T-helper 22 cell (primary cell): Measurements from ENCODE around the gene TMPRSS6.
"Not testable (repeated sequence)": the region's sequence is repeated elsewhere in the genome, so short reads cannot be mapped to it uniquely, and the experiment has no call there.

Source experiments
- DNase-seq: peaks from one replicate; pipeline ENCODE4 v3.0.0-alpha.2; 2020; ENCODE audit warnings: low read depth

Gene TMPRSS6

DNA sequence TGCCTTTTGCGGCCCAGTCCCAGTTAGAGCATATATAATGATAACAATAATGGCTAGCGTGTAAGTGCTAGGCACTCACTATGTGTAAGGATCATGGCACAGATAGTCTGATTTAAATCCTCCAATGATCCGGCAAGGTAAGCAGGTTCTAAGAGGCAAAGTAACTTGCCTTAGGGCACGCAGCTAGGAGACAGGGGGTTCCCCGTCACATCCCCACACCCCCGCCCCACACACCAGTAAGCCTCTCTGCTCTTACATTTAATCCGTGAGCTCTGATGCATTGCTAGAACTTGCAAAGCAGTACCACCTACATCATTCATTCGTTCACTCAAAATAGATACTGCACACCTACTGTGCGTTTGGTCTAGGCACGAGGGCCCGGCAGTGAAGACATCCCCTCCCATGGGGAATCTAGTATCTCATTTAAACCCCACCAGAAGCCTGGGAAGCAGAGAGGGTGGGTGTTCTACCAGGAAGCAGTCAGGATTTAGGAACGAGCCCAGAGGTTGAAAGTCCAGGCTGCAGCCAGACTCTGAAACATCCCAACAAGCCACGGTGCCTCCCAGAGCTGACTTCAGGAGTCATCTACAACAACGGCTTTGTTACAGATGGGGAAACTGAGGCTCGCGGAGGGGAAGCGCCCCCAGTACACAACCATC lies 20.6 kb downstream of the TMPRSS6 start:
- no peak for DNase-seq

DNA sequence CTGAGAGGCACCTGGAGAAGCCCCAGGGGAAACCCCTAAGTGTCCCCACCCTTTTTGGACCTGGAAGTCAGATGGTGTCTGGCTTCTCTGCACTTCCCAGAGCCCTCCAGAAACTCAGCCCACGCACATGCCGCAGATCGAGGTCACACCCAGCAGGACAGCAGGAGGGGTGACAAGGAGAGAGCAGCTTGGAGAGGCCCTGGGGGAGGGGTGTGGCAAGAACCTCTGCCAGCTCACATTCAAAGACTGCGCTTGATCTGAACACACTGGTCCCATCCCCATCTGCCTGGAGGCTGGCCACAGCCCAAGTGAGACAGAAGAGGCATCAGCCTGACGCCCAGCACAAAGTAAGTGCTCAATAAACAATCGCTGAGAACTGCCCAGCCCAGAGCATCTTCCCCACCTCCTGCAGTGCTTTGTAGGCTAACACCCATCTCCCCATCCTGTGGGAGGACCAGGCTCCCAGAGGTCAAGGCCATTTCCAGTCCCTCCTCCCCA lies 21.4 kb downstream of the TMPRSS6 start:
- no peak for DNase-seq

DNA sequence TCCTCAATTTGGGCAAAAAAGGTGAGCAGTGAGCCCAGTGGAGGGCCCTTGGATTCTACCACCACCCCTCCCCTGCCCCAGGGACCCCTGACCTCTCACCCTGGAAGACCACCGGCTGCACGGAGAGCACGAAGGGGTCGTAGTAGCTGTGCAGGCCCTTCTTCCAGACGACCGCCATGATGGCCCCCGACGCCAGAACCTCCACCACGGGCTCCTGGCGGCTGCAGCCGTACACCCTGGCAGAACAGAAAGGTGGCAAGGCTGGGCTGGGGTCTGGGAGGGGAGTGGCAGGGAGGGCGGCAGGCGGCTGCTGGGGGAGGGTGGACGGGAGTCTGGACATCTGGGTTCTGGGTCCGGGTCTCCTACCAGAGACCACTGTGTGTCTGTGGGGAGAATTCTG lies 23.3 kb downstream of the TMPRSS6 start:
- no peak for DNase-seq

DNA sequence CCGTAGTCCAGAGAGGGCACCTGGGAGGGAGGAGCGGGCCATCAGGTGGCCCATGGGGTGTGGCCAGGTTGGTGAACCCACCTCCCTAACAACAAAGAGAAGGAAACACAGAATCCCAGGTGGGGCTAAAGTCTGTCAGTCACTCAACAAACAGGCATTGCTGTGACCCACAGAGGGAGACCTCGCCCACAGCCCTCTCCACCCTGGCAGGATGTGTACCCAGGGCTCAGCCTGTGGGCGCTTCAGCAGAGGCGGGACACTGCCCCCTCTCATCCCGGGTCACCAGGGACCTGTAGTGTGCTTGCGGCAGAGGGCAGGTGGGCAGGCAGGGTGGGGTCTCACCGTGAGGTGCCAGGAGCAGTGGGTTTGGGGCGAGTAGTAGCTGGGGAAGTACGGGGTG lies 25.1 kb downstream of the TMPRSS6 start:
- DNase-seq: no peak

DNA sequence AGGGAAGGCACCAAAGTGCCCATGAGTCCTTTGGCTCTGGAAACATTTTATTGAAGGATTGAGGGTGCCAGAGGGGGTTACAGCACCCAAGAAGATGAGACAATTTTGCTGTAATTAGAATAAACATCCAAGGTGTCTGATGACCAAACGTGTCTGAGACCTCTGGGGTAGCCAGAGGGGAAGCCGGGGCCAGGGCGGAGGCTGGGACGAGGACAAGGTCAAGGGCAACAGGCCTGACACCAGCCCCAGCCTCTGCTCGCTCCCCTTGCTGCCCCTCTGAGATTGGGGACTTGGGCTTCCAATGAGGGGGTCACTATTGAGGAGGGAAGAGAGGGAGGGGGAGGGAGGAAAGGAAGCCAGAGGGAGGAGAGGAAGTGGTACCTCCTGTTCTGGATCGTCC lies 25.6 kb downstream of the TMPRSS6 start:
- DNase-seq: no peak

DNA sequence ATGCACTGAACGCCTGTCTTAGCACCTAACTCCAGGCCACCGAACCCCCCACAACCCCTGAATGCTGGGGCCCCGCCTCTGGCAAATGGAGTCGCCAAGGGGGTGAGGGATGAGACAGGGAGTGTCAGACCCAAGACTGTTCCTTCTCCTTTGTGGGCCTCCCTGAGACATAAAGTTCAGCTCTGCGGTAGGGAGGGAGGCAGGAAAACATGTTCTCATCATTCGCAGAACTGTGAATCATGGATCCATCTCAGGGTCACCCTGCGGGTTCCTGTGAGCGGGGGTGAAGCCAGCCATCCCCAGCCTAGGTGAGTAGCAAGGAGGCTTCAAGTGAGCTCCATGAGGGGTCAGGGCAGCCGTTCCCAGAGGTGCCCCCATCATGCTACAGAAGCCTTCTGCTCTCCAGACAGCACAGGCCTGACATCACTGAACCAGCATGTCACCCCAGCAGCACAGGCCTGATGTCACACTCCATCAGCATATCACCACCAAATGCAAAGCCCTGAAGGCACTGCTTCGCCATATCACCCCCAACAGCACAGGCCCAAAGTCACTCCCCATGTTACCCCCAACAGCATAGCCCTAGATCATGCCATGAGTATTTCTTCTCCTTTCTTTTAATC lies 27.2 kb downstream of the TMPRSS6 start:
- DNase-seq: no peak

DNA sequence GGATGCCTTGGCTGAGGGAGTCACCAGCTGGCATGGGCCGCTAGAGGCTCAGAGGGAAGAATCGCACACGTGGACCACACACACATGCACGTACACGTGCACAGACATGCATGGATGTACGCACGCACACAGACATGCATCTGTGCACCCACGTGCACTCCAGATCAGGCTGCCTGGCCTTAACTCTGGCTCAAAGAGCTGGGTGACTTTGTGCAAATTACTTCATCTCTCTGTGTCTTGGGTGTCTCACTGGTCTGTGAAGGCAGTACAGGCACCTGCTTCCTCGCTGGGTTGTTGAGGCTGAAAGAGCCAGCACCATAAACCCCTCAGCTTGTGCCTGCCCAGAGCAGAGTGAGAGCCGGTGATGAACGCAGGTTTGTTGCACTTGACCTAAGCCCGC lies 28.7 kb downstream of the TMPRSS6 start:
- DNase-seq: no peak

DNA sequence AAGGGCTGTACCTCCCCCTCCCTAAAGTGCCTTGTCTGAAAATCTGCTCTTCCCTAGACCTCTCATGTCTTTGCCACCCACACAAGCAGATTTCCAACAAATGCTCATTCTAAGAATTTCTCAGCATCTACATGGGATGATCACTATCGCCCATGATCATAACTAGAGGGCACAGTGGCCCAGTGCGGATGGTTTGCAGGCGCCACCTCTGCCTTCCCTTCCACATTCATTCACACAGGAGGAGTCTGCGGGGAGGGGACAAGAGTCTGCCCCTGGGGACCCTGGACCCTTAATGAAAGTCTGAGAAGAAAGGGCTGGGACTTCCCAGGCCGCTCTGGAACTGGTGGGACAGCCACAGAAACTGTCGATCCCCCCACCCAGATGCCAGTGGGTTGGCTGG lies 29.1 kb downstream of the TMPRSS6 start:
- no peak for DNase-seq

DNA sequence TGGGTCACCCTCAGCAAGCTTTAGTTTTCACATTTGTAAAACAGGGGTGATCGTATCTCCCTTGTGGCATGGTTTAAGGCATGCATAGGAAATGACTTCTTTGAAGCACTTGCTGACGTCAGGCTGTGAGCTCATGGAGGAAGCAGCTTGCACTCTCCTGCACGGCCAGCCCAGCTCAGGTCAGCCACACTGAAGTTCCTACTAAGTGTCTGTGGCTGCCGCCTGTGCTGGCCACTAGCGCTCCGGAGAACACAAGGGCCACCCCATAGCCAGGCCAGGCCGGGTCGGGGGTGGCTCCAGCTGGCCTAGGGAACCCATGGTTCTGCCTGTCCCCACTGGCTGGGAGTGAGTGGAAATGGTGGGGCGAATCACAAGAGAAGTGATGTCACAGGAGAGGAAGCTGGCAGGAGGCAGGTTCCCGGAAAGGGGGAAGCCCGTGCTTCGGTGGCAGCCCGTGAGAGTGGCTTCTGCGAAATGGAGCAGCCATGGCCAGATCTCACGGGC lies 29.8 kb downstream of the TMPRSS6 start:
- peak; percentile 84 for DNase-seq

DNA sequence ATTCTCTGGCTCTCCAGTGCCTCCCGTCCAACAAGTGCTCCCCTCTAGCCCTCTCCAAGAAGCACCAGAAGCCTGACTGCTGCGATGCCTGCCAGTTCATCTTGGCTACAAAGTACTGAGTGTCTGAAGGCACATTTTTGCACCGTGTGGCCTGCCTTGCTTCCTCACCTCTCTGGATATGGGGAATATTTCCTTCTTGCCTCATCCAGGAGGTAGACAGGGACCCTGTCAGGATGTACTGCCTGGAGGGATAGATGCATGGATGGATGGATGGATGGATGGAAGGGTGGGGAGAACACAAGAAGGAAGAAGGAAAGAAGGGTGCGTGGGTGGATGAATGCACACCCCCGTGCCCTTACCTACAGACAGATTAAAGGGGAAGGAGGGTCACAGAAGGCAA lies 30.4 kb downstream of the TMPRSS6 start:
- no peak for DNase-seq

DNA sequence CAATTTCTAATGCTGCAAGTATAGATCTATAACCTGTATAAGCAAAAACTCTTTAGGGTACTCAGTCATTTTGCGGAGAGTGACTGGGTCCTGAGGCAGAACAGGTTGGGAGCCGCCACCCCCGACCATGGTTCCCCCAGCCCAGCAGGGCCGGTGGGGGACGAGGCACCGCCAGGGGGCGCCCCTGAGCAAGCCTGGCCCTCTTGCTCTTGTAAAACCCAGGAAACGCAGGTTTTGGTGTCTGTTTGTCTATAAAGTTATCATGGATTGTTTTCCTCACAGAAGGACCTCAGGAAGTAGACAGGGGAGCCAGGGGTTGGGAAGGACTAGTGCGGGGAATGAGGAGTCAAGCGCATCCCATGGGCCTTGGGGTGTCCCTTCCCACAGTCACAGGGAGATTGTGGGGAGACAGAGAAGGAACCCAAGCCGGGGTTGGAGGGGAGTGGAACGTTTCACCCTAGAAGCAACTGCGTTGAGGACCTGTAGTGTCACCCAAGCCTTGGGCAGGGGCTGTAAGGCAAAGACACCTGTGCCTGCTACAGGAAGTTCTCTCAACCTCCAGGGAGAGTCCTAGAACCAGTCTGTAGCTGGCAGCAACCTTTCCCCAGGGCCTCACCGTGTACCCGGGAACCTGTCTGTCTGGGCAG lies 31.6 kb downstream of the TMPRSS6 start:
- DNase-seq: peak; percentile 50

DNA sequence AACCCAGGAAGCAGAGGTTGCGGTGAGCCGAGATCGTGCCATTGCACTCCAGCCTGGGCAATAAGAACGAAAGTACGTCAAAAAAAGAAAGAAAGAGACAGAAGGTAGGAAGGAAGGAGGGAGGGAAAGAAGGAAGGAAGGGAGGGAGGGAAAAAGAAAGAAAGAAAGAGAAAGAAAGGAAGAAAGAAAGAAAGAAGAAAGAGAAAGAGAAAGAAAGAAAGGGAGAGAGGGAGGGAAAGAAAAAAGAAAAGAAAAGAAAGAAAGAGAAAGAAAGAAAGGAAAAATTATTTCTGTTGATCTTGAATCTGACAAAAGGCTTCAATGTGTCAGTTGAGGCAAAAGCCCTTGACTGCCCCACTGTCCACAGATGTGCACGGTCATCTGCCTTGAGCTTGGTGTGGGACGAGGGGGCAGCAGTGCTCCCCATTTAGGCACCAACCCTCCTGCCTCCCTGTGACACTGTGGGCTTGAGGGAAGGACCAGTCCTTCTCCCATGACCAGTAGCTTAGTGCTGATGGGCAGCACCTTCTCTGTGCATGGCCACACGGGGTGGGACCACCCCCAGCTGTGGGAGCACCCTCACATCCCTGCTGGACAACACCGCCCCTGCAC lies 33.6 kb downstream of the TMPRSS6 start:
- no peak for DNase-seq

DNA sequence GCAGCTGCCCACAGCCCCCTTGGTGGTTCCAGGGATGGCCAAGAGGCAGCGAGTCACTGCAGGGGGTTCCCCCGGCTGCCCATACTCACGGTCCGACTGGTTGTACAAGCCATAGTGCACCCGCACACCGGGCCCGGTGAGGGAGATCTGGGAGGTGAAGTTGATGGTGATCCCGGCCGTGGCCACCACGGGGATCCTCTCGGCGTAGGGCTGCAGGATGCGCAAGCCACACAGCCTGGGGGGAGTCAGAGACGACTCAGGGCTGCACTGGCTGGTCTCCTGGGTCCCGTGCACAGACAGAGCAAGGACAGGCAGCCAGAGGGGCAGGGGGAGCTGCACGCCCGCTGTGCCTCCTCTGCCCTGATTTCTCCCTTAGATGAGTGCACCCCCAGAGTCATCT lies 34.5 kb downstream of the TMPRSS6 start:
- DNase-seq: no peak

DNA sequence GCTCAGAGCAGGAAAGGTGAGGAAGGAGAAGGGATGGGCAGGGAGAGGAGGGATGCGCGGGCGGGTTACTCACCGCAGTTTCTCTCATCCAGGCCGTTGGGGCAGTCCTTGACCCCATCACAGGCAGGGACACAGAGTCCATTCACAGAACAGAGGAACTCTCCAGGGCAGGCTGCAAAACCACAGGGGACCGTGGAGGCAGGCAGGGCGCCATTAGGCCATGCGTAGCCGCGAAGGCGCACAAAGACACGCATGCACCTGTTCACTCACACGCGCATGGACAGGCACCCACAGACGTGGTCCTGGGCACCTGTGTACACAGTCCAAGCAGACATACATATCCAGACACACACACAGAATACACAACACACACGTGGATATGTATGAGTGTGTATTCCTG lies 35.0 kb downstream of the TMPRSS6 start:
- DNase-seq: no peak

DNA sequence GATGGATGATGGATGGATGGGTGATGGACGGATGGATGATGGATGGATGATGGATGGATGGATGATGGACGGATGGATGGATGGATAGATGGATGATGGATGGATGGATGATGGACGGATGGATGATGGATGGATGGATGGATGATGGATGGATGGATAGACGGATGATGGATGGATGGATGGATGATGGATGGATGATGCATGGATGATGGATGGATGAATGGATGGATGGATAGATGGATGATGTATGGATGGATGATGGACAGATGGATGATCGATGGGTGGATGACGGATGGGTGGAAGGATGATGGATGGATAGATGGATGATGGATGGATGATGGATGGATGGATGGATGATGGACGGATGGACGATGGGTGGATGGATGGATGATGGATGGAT lies 36.8 kb downstream of the TMPRSS6 start:
- DNase-seq: no peak

DNA sequence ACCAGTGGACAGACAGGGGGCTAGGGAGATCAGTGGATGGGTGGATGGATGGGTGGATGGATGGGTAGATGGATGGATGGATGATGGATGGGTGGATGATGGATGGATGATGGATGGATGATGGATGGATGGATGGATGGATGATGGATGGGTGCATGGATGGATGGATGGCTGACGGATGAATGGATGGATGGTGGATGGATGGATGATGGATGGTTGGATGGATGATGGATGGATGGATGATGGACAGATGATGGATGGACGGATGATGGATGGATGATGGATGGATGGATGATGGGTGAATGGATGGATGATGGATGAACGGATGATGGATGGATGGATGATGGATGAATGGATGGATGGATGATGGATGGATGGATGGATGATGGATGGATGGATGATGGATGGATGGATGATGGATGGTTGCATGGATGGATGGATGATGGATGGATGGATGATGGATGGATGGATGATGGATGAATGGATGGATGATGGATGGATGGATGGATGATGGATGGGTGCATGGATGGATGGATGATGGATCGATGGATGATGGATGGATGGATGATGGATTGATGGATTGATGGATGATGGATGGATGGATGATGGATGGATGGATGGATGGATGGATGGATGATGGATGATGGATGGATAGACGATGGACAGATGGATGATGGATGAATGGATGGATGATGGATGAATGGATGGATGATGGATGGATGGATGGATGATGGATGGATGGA lies 37.5 kb downstream of the TMPRSS6 start:
- not testable (repeated sequence) for DNase-seq

DNA sequence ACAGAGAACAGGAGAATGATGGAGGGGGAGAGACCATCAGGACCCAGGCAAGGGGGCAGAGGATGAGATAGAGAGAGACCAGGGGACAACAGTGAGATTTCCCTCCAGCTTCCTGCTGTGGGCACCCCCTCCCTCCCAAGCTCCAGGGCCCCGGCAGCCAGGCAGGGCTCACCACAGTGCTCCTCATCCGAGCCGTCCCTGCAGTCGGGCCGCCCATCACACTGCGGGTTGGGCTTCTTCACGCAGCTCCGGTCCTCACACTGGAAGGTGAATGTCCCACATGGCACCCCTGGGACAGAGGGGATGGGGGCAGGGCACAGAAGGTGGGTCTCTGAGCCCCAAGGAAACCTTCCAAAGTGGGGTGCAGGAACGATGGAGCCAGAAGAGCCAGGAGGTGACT lies 38.8 kb downstream of the TMPRSS6 start:
- DNase-seq: no peak

DNA sequence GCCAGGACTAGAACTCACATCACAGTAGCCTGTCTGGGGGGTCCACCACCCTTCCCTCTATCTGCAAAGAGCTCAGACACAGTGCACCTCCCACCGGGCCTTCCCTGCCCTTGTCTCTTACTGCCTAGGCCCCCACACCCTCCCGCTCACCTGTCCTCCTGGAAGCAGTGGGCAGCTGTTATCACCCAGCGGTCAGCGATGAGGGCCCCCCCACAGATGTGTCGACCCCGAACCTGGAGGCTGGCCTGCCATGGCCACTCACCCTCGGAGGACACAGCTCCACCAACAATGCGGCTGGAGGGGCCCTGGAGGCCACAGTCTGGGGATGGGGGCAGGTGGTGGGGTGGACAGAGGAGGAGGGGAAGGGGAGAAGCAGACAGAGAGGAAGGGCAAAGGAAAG lies 39.2 kb downstream of the TMPRSS6 start:
- no peak for DNase-seq

DNA sequence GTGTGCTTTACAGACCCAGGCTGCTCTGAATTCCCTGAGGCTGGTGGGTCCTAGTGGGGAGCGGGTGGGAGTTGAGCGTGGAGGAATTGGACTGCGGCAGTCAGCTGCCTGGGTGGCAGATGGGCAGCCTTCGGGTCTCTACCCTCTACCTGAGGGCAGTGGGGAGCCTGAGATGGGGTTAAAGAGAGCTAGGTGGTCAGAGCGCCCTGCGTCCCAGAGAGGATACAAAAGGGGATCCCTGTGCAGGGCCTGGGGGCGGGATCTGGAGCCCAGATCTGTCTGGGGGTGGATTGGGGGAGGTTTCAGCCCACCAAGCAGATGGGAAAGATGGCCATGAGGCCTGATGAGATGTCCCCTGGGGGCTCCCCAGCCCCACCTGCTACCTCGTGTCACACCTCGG lies 39.8 kb downstream of the TMPRSS6 start:
- DNase-seq: no peak

DNA sequence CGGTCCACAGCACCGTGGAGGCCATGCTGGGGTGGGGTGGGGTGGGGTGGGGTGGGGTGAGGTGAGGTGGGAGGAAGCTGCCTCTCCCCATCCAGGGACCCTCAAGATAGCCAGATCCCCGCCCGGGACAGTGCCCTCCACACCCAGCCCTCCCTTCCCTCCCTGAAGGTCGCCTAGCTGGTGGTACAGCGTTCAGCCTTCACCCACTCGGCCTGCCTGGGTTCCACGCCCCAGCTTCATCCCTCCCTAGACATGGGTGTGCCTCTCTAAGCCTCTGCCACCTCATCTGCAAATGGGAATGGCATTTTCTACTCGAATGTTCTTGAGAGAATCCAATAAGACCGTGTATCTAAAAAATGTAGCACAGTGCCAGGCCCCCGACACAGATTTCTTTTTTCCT lies 40.2 kb downstream of the TMPRSS6 start:
- DNase-seq: no peak

DNA sequence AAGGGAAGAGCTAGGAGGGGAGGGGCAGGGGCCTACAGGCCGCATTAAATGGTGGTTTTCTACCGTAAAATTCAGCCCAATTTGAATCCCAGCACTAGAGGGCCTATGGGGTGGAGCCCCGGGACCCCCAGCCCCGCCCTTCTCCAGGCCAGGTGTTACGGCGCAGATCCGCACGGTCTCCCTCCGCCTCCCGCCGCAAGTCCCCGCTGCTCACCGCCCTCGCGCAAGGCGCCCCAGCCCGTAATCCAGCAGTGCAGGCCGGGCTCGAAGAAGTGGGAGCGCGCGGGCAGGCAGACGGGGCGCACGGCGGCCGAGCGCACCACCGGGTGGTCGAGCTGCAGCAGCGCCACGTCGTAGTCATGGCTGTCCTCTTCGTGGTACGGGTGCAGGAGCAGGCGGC lies 40.7 kb downstream of the TMPRSS6 start:
- DNase-seq: no peak

DNA sequence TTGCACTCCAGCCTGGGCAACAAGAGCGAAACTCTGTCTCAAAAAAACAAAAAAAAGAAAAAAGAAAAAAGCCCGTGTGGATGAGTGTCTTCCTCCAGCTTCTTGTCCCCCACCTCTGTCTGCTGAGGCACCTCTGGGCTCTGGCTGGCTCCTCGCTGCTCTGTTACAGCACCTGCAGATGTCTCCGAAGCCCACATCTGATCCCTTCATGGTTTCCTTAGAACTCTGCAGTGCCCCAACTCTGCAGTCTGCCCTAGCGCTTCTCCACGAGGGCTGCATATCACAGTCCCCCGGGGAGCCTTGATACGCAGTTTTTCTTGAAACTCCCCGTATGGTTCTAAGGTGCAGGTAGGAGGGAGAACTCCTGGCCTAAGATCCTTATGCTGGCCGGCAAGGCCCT lies 42.1 kb downstream of the TMPRSS6 start:
- no peak for DNase-seq
